Fibroblast of pulmonary artery (primary cell): Measurements from ENCODE around the gene C11orf54.

Experiments used
- DNase-seq: peaks from one replicate; pipeline ENCODE4 v3.0.0-alpha.2; 2010; ENCODE audit warnings: low read depth
- H3K4me3 ChIP-seq: replicated peaks from 2 replicates; pipeline ENCODE4 v1.5.1; 2011; ENCODE audit warnings: low read depth, mild to moderate bottlenecking, control low read depth, low read length, moderate library complexity
- TF ChIP-seq, protein P1 (sequence below): IDR thresholded peaks from 2 replicates; pipeline ENCODE4 v1.5.1; 2011; ENCODE audit warnings: mild to moderate bottlenecking, control low read depth, low read length, inconsistent platforms; ENCODE audit errors: missing control alignments

Gene C11orf54

GRCh38 chr11:93740730-93741093, 760 bp upstream of the C11orf54 start:
- peak; percentile 71 for DNase-seq
- peak overlapping the region; percentile 96 for H3K4me3 ChIP-seq
- TF ChIP-seq, protein P1, sequence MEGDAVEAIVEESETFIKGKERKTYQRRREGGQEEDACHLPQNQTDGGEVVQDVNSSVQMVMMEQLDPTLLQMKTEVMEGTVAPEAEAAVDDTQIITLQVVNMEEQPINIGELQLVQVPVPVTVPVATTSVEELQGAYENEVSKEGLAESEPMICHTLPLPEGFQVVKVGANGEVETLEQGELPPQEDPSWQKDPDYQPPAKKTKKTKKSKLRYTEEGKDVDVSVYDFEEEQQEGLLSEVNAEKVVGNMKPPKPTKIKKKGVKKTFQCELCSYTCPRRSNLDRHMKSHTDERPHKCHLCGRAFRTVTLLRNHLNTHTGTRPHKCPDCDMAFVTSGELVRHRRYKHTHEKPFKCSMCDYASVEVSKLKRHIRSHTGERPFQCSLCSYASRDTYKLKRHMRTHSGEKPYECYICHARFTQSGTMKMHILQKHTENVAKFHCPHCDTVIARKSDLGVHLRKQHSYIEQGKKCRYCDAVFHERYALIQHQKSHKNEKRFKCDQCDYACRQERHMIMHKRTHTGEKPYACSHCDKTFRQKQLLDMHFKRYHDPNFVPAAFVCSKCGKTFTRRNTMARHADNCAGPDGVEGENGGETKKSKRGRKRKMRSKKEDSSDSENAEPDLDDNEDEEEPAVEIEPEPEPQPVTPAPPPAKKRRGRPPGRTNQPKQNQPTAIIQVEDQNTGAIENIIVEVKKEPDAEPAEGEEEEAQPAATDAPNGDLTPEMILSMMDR, result no peak

- H3K4me3 ChIP-seq, result peak overlapping the region; percentile 96
- TF ChIP-seq, protein P1, result no peak
- DNase-seq, result peak; percentile 71
Observed at GRCh38 chr11:93741882-93742226, 382 bp downstream of the C11orf54 start.

DNA sequence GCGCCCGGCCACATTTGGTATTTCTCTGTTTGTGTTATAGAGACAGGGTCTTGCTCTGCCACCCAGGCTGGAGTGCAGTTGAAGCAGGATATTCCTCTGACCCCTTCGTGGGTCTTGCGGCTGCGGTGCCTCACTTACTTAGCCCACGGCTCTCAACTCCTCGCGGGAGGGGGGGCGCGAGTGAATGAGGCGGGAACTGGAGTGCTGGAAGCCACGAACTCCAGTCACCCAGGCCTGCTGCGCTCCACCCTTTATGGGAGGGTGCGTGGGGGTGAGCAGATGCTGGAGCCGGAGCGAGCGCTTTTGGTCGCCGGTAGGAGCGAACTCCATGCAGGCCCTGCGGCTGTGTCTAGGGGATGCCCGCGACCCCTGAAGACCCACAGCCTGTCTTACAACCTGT, 1.8 kb downstream of the C11orf54 start:
- TF ChIP-seq, protein P1, result no peak
- no peak overlapping the region for H3K4me3 ChIP-seq

DNA sequence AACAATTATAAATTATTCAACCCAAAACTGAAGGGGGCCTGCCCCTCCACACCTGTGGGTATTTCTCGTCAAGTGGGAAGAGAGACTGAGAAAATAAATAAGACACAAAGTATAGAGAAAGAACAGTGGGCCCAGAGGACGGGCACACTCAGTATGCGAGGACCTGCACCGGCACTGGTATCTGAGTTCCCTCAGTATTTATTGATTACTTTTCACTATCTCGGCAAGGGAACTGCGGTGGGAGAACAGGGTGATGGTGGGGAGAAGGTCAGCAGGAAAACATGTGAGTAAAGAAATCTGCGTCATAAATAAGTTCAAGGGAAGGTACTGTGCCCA, 3.2 kb downstream of the C11orf54 start:
- TF ChIP-seq, protein P1, result no peak
- no peak for DNase-seq
- H3K4me3 ChIP-seq, result no peak overlapping the region

More for the DNA sequence above, 1.8 kb downstream of the C11orf54 start:
- DNase-seq, result no peak

DNA sequence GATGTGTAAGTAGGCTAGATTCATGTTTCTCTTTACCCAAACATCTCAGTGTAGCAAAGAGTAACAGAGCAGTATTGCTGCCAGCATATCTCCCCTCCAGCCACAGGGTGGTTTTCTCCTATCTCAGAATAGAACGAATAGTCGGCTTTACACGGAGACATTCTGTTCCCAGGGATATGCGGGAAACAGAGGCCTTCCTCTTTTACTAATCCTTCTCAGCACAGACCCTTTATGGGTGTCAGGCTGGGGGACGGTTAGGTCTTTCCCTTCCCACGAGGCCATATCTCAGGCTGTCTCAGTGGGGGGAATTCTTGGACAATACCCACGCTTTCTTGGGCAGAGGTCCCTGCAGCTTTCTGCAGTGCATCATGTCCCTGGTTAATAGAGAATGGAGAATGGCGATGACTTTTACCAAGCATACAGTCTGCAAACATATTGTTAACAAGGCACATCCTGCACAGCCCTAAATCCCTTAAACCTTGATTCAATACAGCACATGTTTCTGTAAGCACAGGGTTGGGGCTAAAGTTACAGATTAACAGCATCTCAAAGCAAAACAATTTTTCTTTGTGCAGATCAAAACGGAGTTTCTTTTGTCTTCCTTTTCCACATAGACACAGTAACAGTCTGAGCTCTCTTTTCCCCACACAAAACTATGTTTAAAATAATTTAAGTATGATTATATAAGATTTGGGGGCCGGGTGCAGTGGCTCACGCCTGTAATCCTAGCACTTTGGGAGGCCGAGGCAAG, 3.7 kb downstream of the C11orf54 start:
- peak; percentile 38 for DNase-seq
- H3K4me3 ChIP-seq, result peak overlapping the region; percentile 16

DNA sequence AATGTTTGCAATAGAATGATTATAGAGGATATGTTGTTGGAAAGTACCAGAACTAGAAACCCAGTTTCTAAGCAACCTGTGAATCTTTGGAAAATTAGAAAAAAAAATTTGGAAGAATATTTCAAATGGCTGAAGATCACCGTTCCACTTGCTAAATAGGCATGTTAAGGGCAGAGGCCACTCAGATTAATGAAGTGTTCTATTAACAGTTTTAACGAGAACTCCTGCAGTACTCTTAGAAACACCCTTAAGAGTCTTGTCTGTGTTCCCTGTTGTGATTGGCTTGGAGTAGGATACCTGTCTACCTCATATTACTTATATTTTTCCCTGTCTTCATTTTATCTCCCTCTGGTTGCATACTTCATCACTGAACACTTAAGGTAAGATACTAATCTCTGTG, 4.6 kb downstream of the C11orf54 start:
- TF ChIP-seq, protein P1, result no peak
- H3K4me3 ChIP-seq, result no peak overlapping the region
- DNase-seq, result no peak

DNA sequence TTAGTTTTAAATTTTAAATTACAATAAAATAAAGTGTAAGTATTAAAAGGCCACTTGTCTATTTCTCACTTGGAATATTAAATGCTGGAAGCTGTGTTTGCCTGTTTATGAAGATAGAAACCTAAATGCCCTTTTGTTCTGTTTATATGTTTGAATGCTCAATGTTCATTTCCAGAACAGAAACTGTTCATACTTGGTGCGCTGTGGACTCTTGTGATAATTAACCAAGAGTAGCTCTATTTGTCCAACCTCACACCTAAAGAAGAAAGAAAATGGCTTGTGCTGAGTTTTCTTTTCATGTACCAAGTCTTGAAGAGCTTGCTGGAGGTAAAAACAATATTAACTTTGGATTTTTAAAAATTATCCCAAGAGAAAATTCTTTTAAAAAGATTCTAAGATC, 5.7 kb downstream of the C11orf54 start:
- TF ChIP-seq, protein P1, result no peak

More for the DNA sequence above, 5.7 kb downstream of the C11orf54 start:
- no peak for DNase-seq
- no peak overlapping the region for H3K4me3 ChIP-seq
